Measurements from ENCODE around the gene TRAF3IP1.
"Not testable (repeated sequence)": the region's sequence is repeated elsewhere in the genome, so short reads cannot be mapped to it uniquely, and the experiment has no call there.

TRAF3IP1 gene, protein sequence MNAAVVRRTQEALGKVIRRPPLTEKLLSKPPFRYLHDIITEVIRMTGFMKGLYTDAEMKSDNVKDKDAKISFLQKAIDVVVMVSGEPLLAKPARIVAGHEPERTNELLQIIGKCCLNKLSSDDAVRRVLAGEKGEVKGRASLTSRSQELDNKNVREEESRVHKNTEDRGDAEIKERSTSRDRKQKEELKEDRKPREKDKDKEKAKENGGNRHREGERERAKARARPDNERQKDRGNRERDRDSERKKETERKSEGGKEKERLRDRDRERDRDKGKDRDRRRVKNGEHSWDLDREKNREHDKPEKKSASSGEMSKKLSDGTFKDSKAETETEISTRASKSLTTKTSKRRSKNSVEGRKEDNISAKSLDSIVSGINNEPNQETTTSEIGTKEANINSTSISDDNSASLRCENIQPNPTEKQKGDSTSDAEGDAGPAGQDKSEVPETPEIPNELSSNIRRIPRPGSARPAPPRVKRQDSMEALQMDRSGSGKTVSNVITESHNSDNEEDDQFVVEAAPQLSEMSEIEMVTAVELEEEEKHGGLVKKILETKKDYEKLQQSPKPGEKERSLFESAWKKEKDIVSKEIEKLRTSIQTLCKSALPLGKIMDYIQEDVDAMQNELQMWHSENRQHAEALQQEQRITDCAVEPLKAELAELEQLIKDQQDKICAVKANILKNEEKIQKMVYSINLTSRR

DNA sequence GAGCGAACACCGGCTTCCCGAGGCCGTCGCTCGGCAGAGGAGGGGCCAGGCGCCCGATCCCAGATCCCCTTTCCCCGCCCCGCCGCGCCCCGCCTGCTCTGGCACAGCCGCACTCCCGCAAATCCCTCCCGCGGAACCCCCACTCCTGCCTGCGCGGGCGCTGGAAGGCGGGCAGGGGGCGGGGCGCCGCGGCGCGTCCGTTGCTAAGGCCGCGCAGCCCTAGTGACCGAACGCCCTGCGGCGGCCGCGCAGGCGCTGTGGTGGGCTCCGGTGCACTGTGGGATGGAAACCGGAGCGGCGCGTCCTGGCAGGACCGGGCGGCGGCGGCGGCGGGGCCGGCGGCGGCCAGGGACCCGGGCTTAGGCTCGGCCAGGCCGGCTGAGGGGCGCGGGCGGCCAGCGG lies at the start of gene TRAF3IP1:
Gene TRAF3IP1 (plus strand): TSS at position 273 of the 402 bp plus-strand sequence. CDS start 145 bp downstream, outside the sequence.
- DNase-seq = peak; percentile 63 to 79 (median 66)

DNA sequence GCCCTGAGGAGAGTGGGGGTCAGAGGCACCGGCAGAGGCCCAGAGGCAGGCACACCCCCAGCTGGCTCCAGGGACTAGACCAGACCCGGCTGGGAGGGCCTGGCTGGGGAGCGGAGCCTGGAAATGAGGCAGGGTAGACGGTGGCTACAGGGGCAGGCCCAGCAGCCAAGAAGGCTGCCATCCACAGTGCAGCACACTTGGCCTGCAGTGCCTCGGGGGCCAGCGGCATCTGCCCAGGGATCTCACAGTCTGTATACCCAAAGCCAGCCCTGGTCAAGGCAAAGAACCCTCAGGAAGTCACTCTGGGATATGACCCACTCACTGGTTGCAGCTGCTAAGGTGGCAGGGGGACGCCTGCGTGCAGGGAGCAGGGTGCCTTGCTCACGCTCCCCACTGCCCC lies 49.7 kb upstream of the TRAF3IP1 start:
- DNase-seq = no peak

DNA sequence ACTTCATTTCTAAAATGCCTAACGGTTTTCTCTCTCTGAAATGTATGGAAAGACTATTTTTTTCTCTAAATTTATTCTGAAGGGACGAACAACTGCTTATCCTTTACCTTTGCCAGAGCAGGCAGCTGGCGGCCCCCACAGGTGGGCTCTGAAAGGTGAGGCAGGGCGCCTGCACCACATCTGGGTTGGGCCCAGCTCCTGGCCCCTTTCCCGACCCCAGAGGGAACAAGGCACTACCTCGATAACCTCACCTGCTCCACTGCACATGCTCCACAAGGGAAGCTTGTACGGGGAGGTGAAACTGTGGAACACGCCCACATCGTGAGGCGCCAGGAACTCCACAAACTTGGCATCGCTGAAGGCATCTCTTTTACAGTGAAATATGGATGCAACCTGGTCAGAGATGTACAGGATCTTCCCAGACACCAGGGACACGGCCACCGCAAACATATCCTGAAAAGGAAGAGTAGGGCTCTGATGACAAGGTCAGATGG lies 49.2 kb upstream of the TRAF3IP1 start:
- DNase-seq = no peak

DNA sequence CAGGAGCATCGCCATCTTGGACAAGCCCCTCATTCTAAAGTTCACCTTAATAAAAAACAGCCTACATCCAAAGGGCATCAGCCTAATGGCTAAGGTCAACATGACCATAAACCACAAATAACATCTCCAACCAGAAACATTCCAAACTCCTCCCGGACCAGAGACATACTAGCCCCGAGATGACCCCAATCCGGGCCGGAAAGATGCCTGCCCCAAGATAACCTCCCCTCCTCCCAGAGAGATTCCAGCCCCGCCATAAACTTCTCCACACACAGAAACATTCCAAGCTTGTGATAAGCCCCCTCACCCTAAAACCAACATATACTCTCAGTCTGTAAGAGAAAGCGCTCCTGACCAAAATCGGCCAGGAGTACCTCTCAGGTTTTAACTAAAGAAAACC lies 48.6 kb upstream of the TRAF3IP1 start:
- not testable (repeated sequence) for DNase-seq

DNA sequence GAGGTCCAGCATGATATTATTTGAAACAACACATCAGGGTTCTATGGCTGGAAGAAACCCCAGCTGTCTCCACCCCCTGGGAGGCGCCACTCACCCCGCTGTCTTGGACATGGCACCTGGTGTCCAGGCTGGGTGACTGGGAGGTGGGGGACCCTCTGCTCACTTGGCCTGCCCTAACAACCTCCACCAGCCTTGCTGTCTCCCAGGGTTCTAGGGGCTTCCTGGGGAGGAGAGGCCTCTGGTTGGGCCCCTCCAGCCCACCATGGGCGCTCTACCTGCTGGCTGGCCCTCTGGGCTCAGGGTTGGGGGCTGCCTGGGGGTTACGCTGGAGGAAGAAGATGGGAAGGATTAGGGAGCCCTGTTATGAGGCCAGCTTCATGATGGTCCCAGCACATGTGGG lies 48.2 kb upstream of the TRAF3IP1 start:
- DNase-seq = no peak

DNA sequence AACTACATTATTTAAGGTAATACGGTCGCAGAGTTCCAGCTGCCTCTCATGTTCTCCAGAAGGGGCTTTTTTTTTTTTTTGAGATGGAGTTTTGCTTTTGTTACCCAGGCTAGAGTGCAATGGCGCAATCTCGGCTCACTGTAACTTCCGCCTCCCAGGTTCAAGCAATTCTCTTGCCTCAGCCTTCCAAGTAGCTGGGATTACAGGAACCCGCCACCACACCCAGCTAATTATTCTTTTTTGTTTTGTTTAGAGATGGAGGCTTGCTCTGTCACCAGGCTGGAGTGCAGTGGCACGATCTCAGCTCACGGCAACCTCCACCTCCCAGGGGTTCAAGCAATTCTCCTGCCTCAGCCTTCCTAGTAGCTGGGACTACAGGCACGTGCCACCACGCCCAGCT lies 46.9 kb upstream of the TRAF3IP1 start:
- not testable (repeated sequence) for DNase-seq

DNA sequence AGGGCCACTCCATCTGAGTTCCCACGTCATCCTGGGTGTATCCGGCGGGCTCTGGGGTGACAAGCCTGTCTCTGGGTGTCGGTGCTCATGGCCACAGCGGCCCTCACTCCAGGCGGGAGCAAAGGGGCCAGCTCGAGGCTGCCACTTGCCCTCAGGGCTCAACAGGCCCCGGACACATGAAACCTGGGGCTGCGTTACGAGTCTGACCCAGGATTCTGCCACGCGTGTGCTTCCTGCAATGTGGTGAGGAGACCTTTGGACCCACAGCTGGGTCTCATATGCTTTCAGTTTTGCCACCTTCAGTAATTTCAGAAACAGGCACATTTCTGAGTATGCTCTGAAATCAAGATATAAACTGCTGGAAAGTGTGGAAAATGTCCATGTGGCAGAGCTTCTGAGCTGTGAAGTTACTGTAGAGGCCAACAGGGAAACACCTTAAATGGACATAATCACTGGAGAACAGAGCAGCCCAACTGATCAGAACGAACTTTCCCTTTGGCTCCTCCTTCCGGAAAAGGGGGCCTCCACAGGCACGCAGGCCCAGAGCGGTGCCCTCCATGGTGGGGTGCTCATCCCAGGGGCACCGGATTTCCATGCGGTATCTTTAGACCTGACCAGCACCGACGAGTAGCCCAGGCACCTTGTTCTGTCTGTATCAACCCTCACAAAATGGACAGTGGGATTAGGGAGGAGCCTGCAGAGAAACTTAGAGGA lies 46.0 kb upstream of the TRAF3IP1 start:
- no peak for DNase-seq

DNA sequence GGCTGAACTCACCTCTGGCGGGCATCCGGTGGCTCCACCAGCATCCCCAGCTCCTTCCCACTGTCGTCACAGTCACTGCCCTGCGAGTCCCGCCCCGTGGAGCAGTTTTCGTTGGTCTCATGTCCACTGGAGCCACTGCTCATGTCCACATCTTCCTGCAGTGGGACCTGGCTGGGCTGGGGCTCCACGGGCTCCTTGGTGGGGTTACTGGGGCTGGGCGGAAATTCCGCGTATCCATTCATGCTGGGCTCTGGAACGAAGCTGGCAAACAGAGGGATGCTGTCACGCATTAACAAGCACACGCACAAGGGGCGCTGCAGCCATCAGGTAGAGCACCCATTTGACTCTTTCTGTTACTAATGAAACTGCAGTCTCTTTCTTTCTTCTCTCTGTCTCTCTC lies 42.6 kb upstream of the TRAF3IP1 start:
- DNase-seq = no peak

DNA sequence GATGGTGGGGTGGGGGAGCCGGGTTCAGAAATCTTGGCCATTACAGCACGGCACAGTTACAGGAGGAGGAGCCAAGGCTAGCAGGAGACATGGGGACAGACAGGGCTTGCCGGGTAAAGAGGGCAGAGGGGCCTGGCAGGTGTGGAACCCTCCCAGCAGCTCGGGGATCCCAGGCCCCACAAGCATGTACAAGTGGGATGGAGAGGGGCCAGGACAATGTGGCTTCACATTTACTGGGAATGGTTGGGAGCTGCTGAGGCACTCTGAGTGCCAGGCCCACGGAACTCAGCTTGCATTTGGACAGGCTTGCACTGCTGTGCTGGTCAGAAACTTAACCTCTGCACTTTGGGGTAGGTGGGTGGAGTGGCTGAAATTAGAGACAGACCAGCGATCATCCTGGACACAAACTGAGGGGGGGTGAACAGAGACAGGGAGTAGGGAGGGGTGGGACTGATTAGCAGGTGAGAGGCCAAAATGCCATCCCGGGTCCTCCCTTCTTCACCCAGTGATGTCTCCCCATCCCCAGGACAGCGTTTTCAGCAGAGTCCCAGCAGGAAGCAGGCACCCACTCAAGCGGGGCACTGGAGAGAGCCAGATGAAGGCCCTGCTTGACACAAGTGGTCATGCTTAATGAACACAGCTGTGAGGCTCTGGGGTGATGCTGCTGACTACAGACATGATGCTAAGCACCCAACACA lies 41.5 kb upstream of the TRAF3IP1 start:
- no peak for DNase-seq

DNA sequence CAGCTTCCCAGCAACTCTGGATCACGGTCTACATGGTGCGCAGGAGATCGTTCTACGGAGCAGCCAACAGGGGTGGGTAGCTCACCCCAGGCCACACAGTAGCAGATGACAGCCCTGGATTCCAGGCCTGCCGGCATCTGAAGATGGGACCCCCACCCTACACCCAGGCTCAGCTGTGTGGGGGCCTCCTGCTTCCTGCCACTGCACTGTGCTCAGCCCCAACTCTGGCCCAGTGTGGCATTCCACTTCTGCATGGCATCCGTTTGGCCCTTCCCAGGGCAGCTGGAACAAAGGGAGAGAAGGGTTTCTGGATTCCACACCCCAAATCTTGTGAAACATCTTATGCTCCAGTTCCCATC lies 41.0 kb upstream of the TRAF3IP1 start:
- DNase-seq = no peak

DNA sequence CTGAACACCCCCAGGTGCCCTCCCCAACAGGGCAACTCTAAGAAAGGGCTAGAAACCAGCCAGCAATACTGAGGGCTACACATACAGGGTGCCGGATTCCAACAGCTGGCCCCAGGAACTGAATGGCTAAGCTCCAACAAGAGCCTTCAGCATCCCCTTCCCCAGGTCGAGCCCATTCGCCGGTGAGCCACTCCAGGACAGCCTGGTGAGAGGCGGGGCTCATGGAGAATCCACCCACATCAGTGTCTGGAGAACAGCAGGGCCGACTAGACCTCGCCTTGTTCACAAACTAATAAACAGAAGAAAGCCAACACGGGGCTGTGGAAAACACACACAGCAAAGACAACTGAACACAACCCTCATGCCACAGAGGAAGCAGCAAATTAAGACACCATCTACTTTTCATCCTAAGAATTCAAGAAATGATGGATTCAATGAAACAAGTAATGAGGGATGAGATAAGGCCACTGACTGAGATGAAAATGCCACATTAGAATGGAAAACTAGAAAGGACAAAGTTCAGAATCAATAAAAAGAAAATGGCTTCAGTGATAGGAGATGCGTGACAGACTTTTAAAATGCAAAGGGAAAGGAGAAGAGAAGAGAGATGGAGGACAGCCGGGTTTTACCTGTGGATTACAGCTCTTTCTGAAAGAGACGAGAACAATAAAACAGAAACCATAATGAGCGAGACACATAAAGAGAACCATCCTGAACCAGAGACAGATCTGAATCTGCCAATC lies 40.1 kb upstream of the TRAF3IP1 start:
- DNase-seq = no peak

DNA sequence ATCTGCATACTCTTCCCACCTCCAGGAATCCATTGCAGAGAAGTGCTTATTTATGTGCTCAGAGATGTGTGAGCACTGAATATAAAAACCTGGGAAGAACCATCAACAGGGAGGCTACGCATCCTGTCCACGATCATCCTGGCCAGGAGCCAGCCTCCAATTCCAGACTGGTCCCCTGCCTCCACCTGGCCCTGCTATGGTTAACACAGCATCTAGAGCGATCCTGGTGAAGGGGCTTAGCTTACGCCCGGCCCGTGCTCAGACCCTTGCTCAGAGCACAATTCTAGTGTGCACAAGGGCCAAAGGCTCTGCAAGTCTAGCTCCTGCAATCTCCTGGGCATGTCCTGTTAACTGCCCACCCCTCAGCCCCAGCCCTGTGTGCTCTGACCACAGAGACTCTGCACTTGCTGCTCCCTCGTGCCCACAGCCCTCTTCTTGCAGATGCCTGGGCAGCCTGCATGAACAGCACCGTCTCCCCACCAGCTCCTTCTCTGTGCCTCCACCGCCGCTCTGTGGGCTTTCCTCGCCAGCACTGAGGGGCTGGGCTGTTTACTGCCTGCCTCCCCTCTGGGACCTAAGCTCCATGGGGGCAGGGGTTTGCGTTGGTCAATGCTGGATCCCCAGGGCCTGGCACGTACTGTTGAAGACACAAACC lies 38.4 kb upstream of the TRAF3IP1 start:
- no peak for DNase-seq

DNA sequence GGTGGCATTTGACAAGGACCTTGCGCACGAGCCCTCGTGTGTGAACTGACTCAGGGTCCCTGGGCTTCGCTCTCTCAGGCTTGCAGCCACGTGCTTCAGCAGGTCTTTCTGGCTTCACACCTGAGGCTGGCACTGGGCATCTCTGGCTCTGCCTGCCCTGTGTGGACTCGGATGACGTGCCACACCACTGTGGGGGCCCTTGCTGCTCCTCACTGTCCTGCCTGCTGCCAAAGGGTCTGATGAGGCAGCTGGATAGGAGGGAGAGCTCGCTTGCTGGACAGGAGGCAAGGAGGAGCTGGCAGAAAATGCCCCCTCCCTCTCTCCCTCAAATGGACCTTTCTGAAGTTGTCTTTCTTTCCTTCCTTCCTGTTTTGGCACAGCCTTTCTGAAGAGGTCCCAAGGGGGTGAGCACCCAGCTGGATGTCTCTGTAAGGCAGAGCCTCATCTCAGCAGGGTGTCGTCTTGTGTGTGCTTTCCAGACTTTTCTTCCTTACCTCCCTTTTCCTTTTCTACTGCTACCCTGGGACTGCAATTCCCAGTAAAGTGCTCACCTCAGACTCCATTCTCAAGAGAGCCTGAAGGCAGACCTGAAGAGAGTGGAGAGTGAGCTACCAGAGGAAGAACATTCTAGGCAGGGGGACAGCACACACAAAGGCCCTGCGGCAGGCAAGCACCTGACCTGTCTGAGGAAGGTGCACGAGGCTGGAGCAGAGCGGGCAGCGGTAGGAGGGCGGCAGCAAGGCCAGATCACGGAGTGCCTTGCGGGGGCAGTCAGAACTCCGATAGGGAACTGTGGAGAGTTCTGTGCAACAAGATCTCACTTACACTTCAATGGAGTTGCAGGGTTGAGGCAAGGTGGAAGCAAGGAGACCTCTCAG lies 37.2 kb upstream of the TRAF3IP1 start:
- DNase-seq = no peak

DNA sequence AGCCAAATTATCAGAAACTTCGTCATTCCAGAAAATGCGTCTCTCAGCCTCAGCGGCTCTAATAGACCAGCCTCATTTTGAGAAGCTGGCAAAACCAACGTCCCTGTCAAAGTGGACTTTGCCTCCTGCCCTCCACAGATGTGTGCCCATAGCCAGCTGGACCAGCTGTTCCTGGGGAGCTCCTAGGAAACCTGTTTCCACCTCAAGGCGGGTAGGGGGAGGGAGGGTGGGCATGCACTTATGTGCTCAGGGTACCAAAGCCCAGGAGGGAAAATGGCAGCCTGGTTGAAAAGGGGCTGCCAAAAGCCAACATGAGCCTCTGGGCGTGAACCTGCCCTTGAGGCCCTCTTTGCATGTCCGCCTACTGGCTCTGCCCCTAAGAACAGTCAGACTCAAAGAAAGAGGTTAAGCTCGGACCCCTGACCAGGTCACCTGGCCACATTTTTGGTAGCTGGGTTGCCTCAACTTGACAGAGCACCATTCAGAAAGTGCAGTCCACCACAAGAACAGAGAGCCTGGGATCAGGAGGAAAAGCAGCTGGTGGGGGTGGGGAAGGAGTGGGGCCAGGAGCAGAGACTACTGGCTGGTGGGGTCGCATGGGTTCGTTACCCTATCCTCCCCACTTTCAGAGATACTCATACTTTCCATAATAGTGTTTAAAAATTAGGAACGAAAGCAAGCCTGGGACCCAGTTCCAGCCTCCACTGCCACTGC lies 35.4 kb upstream of the TRAF3IP1 start:
- DNase-seq = no peak

DNA sequence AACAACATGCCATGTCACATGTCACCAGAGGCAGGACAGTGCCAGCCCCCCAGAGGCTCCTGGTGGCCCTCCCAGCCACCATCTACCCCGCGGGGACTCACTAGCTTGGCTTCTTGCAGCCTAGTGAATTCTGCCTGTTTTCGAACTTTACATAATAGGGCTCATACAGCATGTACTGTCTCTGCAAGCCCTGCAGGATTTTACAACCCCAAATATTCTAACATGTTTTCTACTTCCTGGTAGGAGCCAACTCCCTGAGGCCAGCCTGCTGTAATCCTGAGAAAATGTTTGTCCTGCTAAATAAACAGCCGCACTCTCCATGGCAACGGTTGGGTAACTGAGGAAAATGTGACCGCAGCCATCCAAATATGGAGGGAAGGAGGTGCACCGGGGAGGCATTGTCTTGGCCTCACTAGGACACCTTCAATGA lies 34.6 kb upstream of the TRAF3IP1 start:
- no peak for DNase-seq

DNA sequence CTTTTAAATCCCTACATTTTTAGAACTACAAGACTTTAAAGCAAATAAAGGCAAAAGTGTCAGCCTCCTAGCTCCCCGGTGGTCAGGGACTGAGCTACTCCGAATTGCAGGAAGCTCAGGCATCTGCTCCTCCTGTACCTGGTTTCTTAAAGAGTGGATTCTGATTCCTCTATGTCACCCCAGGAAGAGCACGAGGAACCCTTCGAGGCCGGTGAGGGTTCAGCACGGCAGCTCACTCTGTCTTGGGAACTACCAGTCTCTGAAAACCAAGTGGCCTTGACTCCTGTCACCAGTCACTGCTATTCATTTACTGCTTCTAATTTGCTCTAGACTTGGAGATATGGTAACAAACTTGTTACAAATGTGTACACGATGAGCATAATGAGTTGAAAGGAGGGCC lies 34.2 kb upstream of the TRAF3IP1 start:
- DNase-seq = no peak

DNA sequence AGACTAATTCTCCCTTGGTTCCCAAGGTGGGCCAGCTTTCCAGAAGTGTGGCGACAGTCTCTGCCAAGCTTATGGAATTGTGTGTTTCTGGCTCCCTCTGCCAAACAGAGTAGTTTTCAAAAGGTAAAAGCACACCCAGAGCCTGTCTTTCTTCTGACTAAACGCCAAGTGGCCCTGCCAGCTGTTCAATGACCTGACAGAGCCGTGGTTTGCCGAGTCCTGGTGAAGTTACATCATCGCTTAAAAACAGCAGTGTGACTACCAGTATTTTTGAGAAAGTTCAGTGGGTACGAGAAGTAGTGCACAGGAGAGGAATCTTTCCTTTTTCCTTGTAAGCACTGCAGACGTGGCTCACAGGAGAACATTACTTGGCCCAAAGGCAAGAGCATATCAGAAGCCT lies 33.8 kb upstream of the TRAF3IP1 start:
- no peak for DNase-seq

DNA sequence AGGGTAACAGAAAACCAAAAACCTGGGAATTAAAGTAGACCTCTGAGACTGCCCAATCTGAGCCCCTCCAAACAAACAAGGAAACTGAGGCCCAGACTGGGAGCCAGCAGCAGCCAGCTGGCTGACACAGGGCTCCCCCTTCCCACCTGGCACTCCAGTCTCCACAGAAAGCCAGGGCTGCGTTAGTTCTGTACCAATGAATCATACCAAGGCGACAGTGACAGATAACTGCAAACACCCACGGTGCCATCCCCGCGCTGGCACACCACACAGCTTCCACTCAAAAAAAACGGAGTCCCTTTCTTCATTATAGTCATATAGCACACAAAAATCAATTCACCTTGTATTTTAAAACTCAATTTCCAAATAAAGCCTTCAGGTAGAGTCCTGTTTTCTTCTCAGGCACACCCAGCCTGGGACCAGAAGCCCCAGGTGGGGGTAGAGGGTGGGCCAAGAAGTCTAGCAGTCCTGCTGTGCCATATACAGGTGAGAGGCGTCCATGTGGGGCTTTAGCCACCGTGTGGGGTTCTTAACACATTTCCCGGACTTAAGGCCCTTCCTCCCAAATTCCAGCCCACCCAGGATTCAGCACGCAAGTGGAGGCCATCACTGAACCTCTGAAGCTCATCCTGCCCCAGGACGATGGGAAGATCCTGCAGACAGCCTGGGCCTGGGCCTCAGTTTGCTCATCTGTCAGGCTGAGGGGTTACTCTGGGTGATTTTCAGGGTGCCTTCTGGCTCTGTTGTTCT lies 33.2 kb upstream of the TRAF3IP1 start:
- DNase-seq = no peak
